BLaER1 treated with 17β-estradiol and CSF1 and Interleukin-3, amounts not matched to agents 10 nM and 100 nM (cell line): ENCODE measurements around the gene ABHD12.
A peak's percentile ranks its signal among the peaks of the same experiment; 100 is the strongest.

ENCODE experiments used
- H3K27ac ChIP-seq, 11 experiments: shearing (Covaris generic); formaldehyde crosslinking; 2 replicates each; pipeline ENCODE4 v1.8.1; 2022
- H3K27me3 ChIP-seq, 11 experiments: shearing (Covaris generic); formaldehyde crosslinking; 2 replicates each; pipeline ENCODE4 v1.8.1; 2022
- H3K36me3 ChIP-seq, 11 experiments: shearing (Covaris generic); formaldehyde crosslinking; 2 replicates each; pipeline ENCODE4 v1.8.1; 2022
- H3K4me1 ChIP-seq, 10 experiments: shearing (Covaris generic); formaldehyde crosslinking; 2 replicates each; pipeline ENCODE4 v1.8.1; 2022
- H3K4me2 ChIP-seq, 11 experiments: shearing (Covaris generic); formaldehyde crosslinking; 2 replicates each; pipeline ENCODE4 v1.8.1; 2022
- H3K4me3 ChIP-seq, 10 experiments: shearing (Covaris generic); formaldehyde crosslinking; 2 replicates each; pipeline ENCODE4 v1.8.1; 2022
- H3K9ac ChIP-seq, 11 experiments: shearing (Covaris generic); formaldehyde crosslinking; 2 replicates each; pipeline ENCODE4 v1.8.1; 2022
- H3K9me3 ChIP-seq, 11 experiments: shearing (Covaris generic); formaldehyde crosslinking; replicated peaks in 1 of 11; 2 replicates each; pipeline ENCODE4 v1.8.1; 2022
- H4K20me1 ChIP-seq, 11 experiments: shearing (Covaris generic); formaldehyde crosslinking; 2 replicates each; pipeline ENCODE4 v1.8.1; 2022
- Cebpa-rat ChIP-seq, 11 experiments: shearing (Covaris generic); IDR thresholded peaks; 2 replicates each; pipeline ENCODE4 v1.8.1; 2022

The ABHD12 gene

GRCh38 chr20:25355011-25355595 is 35.5 kb downstream of the ABHD12 start:
- H3K9ac ChIP-seq: no peak overlapping the region
- H3K27me3 ChIP-seq: no peaks in the 10 kb centered on the region
- H3K9me3 ChIP-seq: peaks cover 34 to 54% (median 44%) of the 10 kb centered on the region in 11 experiments
- peak overlapping the region in 2 of 11 experiments; percentile 11 to 72; a peak in 4 of 22 replicates for H3K4me2 ChIP-seq
- no peak for TF ChIP-seq Cebpa-rat (IDR thresholded peaks at IDR 0.05)
- no peak overlapping the region; a peak in 1 of 22 replicates for H3K27ac ChIP-seq
- peaks cover 0 to 40% (median 9%) of the 10 kb centered on the region in 11 experiments; a peak in 9 of 22 replicates for H4K20me1 ChIP-seq
- no peak overlapping the region; a peak in 1 of 20 replicates for H3K4me3 ChIP-seq
- peaks cover 14 to 45% (median 34%) of the 10 kb centered on the region in 11 experiments; a peak in 21 of 22 replicates for H3K36me3 ChIP-seq
- H3K4me1 ChIP-seq: peaks cover 0 to 27% (median 3%) of the 10 kb centered on the region in 10 experiments; a peak in 5 of 20 replicates

- Histone ChIP-seq H3K4me1 (peaks cover 0 to 27% (median 3%) of the 10 kb centered on the region in 10 experiments; a peak in 5 of 20 replicates), H3K27me3 (no peaks in the 10 kb centered on the region), H3K4me2 (no peak overlapping the region; a peak in 1 of 22 replicates), H3K9me3 (peaks cover 39 to 58% (median 52%) of the 10 kb centered on the region in 11 experiments), H3K9ac (no peak overlapping the region), H3K36me3 (peaks cover 14 to 54% (median 34%) of the 10 kb centered on the region in 11 experiments; a peak in 21 of 22 replicates), H3K27ac (no peak overlapping the region), H3K4me3 (no peak overlapping the region), H4K20me1 (peaks cover 0 to 40% (median 9%) of the 10 kb centered on the region in 11 experiments; a peak in 9 of 22 replicates)
- no peak for TF ChIP-seq Cebpa-rat (IDR thresholded peaks at IDR 0.05)
Measured at GRCh38 chr20:25353747-25354705, 36.6 kb downstream of the ABHD12 start.

- Histone ChIP-seq H3K4me3 (no peak overlapping the region), H4K20me1 (peaks cover 0 to 36% (median 9%) of the 10 kb centered on the region in 11 experiments; a peak in 9 of 22 replicates), H3K27ac (no peak overlapping the region), H3K4me1 (peaks cover 0 to 27% (median 3%) of the 10 kb centered on the region in 10 experiments; a peak in 5 of 20 replicates), H3K36me3 (peaks cover 14 to 54% (median 34%) of the 10 kb centered on the region in 11 experiments; a peak in 21 of 22 replicates), H3K9ac (no peak overlapping the region), H3K27me3 (no peaks in the 10 kb centered on the region), H3K4me2 (no peak overlapping the region), H3K9me3 (peaks cover 41 to 64% (median 56%) of the 10 kb centered on the region in 11 experiments)
- no peak for TF ChIP-seq Cebpa-rat (IDR thresholded peaks at IDR 0.05)
Measured at GRCh38 chr20:25353353-25353746, 37.3 kb downstream of the ABHD12 start.

GRCh38 chr20:25352746-25353145 is 37.9 kb downstream of the ABHD12 start:
- Histone ChIP-seq H3K4me1 (peaks cover 0 to 27% (median 3%) of the 10 kb centered on the region in 10 experiments; a peak in 5 of 20 replicates), H3K9ac (no peak overlapping the region), H3K36me3 (peaks cover 14 to 54% (median 34%) of the 10 kb centered on the region in 11 experiments; a peak in 21 of 22 replicates), H4K20me1 (peaks cover 0 to 30% (median 7%) of the 10 kb centered on the region in 11 experiments; a peak in 8 of 22 replicates), H3K27me3 (no peaks in the 10 kb centered on the region), H3K4me2 (no peak overlapping the region), H3K27ac (no peak overlapping the region), H3K9me3 (peaks cover 41 to 68% (median 60%) of the 10 kb centered on the region in 11 experiments), H3K4me3 (no peak overlapping the region)
- TF ChIP-seq Cebpa-rat (IDR thresholded peaks at IDR 0.05): no peak

GRCh38 chr20:25351024-25351360 is 39.6 kb downstream of the ABHD12 start:
- peaks cover 29 to 60% (median 51%) of the 10 kb centered on the region in 11 experiments for H3K9me3 ChIP-seq
- H3K9ac ChIP-seq: no peak overlapping the region
- TF ChIP-seq Cebpa-rat (IDR thresholded peaks at IDR 0.05): no peak
- peaks cover 0 to 18% (median 3%) of the 10 kb centered on the region in 11 experiments; a peak in 6 of 22 replicates for H4K20me1 ChIP-seq
- H3K27me3 ChIP-seq: no peaks in the 10 kb centered on the region
- H3K4me2 ChIP-seq: no peak overlapping the region
- H3K27ac ChIP-seq: no peak overlapping the region
- H3K4me3 ChIP-seq: no peak overlapping the region
- peaks cover 0 to 20% (median 0%) of the 10 kb centered on the region in 10 experiments; a peak in 5 of 20 replicates for H3K4me1 ChIP-seq
- H3K36me3 ChIP-seq: peaks cover 11 to 42% (median 24%) of the 10 kb centered on the region in 11 experiments; a peak in 21 of 22 replicates

GRCh38 chr20:25346349-25346748 is 44.3 kb downstream of the ABHD12 start:
- Histone ChIP-seq H4K20me1 (peaks cover 0 to 47% (median 8%) of the 10 kb centered on the region in 11 experiments; a peak in 11 of 22 replicates), H3K4me2 (no peak overlapping the region), H3K27me3 (no peaks in the 10 kb centered on the region), H3K9me3 (peaks cover 4 to 49% (median 40%) of the 10 kb centered on the region in 11 experiments; a peak in 18 of 22 replicates), H3K36me3 (peaks cover 0 to 31% (median 12%) of the 10 kb centered on the region in 11 experiments; a peak in 13 of 22 replicates), H3K4me3 (no peak overlapping the region), H3K27ac (no peak overlapping the region), H3K4me1 (peaks cover 0 to 15% (median 5%) of the 10 kb centered on the region in 10 experiments; a peak in 8 of 20 replicates), H3K9ac (no peak overlapping the region)
- no peak for TF ChIP-seq Cebpa-rat (IDR thresholded peaks at IDR 0.05)

- Histone ChIP-seq H3K4me1 (peaks cover 0 to 15% (median 8%) of the 10 kb centered on the region in 10 experiments; a peak in 9 of 20 replicates), H3K27ac (no peak overlapping the region), H3K36me3 (peaks cover 0 to 30% (median 12%) of the 10 kb centered on the region in 11 experiments; a peak in 13 of 22 replicates), H4K20me1 (peaks cover 0 to 53% (median 14%) of the 10 kb centered on the region in 11 experiments; a peak in 12 of 22 replicates), H3K9ac (no peak overlapping the region), H3K4me3 (no peak overlapping the region), H3K27me3 (no peaks in the 10 kb centered on the region), H3K9me3 (peaks cover 4 to 44% (median 37%) of the 10 kb centered on the region in 11 experiments; a peak in 18 of 22 replicates), H3K4me2 (no peak overlapping the region)
- no peak for TF ChIP-seq Cebpa-rat (IDR thresholded peaks at IDR 0.05)
Measured at GRCh38 chr20:25345721-25346120, 44.9 kb downstream of the ABHD12 start.

- H3K27ac ChIP-seq: no peak overlapping the region
Measured at GRCh38 chr20:25344634-25345033, 46.0 kb downstream of the ABHD12 start.

More at GRCh38 chr20:25344634-25345033, 46.0 kb downstream of the ABHD12 start:
- Histone ChIP-seq H3K9ac (no peak overlapping the region), H3K27me3 (no peaks in the 10 kb centered on the region), H3K4me3 (no peak overlapping the region), H3K36me3 (peaks cover 0 to 28% (median 7%) of the 10 kb centered on the region in 11 experiments; a peak in 9 of 22 replicates), H4K20me1 (peaks cover 0 to 55% (median 15%) of the 10 kb centered on the region in 11 experiments; a peak in 14 of 22 replicates), H3K4me1 (peaks cover 0 to 17% (median 9%) of the 10 kb centered on the region in 10 experiments; a peak in 9 of 20 replicates), H3K4me2 (no peak overlapping the region), H3K9me3 (peaks cover 0 to 35% (median 26%) of the 10 kb centered on the region in 11 experiments; a peak in 15 of 22 replicates)
- no peak for TF ChIP-seq Cebpa-rat (IDR thresholded peaks at IDR 0.05)
